ENCODE measurements around the gene LRTM2.

GRCh38 chr12:1798641-1799020, 21.7 kb upstream of the LRTM2 start:
- no peak for TF ChIP-seq POLR2AphosphoS5 (IDR thresholded peaks at IDR 0.05; ENCODE audit: borderline replicate concordance, low read depth, low read length)
- TF ChIP-seq EZH2 (IDR thresholded peaks at IDR 0.05) = no peak
